ENCODE measurements around the gene LINGO3. TPM values are rescaled to one million over a fixed set of nuclear protein-coding genes. Genes with fewer than 3 reads are reported as not detected.

The LINGO3 gene
- total RNA-seq, 1 donor: not detected

- no peak for DNase-seq (ENCODE audit: low read depth)
- no peak for TF ChIP-seq CTCF (IDR thresholded peaks at IDR 0.05; ENCODE audit: insufficient read depth, low read depth, low read length)
- no peak overlapping the region for H3K4me3 ChIP-seq (ENCODE audit: low read depth, low read length)
Observed at GRCh38 chr19:2325281-2326046, 17.5 kb upstream of the LINGO3 start.

- DNase-seq (ENCODE audit: low read depth): no peak
- TF ChIP-seq CTCF (IDR thresholded peaks at IDR 0.05; ENCODE audit: insufficient read depth, low read depth, low read length): no peak
- H3K4me3 ChIP-seq (ENCODE audit: low read depth, low read length): no peak overlapping the region
Observed at GRCh38 chr19:2324220-2324948, 16.4 kb upstream of the LINGO3 start.

GRCh38 chr19:2323707-2324106, 15.8 kb upstream of the LINGO3 start:
- no peak for TF ChIP-seq CTCF (IDR thresholded peaks at IDR 0.05; ENCODE audit: insufficient read depth, low read depth, low read length)
- no peak for DNase-seq (ENCODE audit: low read depth)
- H3K4me3 ChIP-seq (ENCODE audit: low read depth, low read length): no peak overlapping the region

GRCh38 chr19:2321565-2322283, 13.8 kb upstream of the LINGO3 start:
- no peak for TF ChIP-seq CTCF (IDR thresholded peaks at IDR 0.05; ENCODE audit: insufficient read depth, low read depth, low read length)
- no peak overlapping the region for H3K4me3 ChIP-seq (ENCODE audit: low read depth, low read length)
- no peak for DNase-seq (ENCODE audit: low read depth)

- no peak for TF ChIP-seq CTCF (IDR thresholded peaks at IDR 0.05; ENCODE audit: insufficient read depth, low read depth, low read length)
- DNase-seq (ENCODE audit: low read depth): no peak
- H3K4me3 ChIP-seq (ENCODE audit: low read depth, low read length): no peak overlapping the region
Observed at GRCh38 chr19:2320939-2321338, 13.0 kb upstream of the LINGO3 start.

- DNase-seq (ENCODE audit: low read depth): no peak
- no peak for TF ChIP-seq CTCF (IDR thresholded peaks at IDR 0.05; ENCODE audit: insufficient read depth, low read depth, low read length)
- H3K4me3 ChIP-seq (ENCODE audit: low read depth, low read length): no peak overlapping the region
Observed at GRCh38 chr19:2320049-2320448, 12.1 kb upstream of the LINGO3 start.

All from fibroblast of villous mesenchyme (primary cell).